HG03575 (cell line): Measurements from ENCODE around the gene BAZ2B.

Source experiments
- ATAC-seq: cut with Tn5 transposase; IDR thresholded peaks from one replicate; pipeline ENCODE4 v1.9.1; 2021; ENCODE audit not compliant: unreplicated experiment, insufficient number of reproducible peaks, low FRiP score; ENCODE audit errors: extremely low read depth

Gene BAZ2B

GRCh38 chr2:159617100-159617499 lies 752 bp upstream of the BAZ2B start:
- ATAC-seq, result no peak

GRCh38 chr2:159615367-159616285 lies 722 bp downstream of the BAZ2B start:
- no peak for ATAC-seq

GRCh38 chr2:159614534-159615366 lies 1.6 kb downstream of the BAZ2B start:
- ATAC-seq, result no peak

- ATAC-seq, result no peak
Measured at GRCh38 chr2:159613651-159614285, 2.6 kb downstream of the BAZ2B start.

- ATAC-seq, result no peak
Measured at GRCh38 chr2:159613091-159613490, 3.3 kb downstream of the BAZ2B start.

- no peak for ATAC-seq
Measured at GRCh38 chr2:159612255-159612901, 4.0 kb downstream of the BAZ2B start.

- ATAC-seq, result no peak
Measured at GRCh38 chr2:159609811-159610549, 6.4 kb downstream of the BAZ2B start.

GRCh38 chr2:159608723-159609308 lies 7.5 kb downstream of the BAZ2B start:
- ATAC-seq, result no peak

GRCh38 chr2:159608108-159608507 lies 8.2 kb downstream of the BAZ2B start:
- ATAC-seq, result no peak

- ATAC-seq, result no peak
Measured at GRCh38 chr2:159606287-159606686, 10.1 kb downstream of the BAZ2B start.

GRCh38 chr2:159605441-159606178 lies 10.7 kb downstream of the BAZ2B start:
- ATAC-seq, result no peak

GRCh38 chr2:159604159-159604558 lies 12.2 kb downstream of the BAZ2B start:
- ATAC-seq, result no peak

GRCh38 chr2:159600752-159601151 lies 15.6 kb downstream of the BAZ2B start:
- ATAC-seq, result no peak

GRCh38 chr2:159595410-159596046 lies 20.8 kb downstream of the BAZ2B start:
- no peak for ATAC-seq

- no peak for ATAC-seq
Measured at GRCh38 chr2:159592441-159592840, 23.9 kb downstream of the BAZ2B start.

GRCh38 chr2:159591221-159591620 lies 25.1 kb downstream of the BAZ2B start:
- no peak for ATAC-seq

- no peak for ATAC-seq
Measured at GRCh38 chr2:159589286-159589685, 27.1 kb downstream of the BAZ2B start.
